Loucy (cell line): ENCODE results near the gene CAPN3.

Experiments used
- H2AFZ ChIP-seq: fragments of 200-600 bp; sonication (generic); 2 replicates; pipeline ENCODE4 v1.6.0; 2016; ENCODE audit warnings: antibody characterized with exemption, mild to moderate bottlenecking, low read length, moderate library complexity
- H3F3A ChIP-seq: fragments of 200-600 bp; 2 replicates; pipeline ENCODE4 v1.6.0; 2016; ENCODE audit warnings: antibody characterized with exemption, low read depth, mild to moderate bottlenecking
- H3K27me3 ChIP-seq: fragments of 200-600 bp; sonication (generic); 2 replicates; pipeline ENCODE4 v1.6.1; 2014; ENCODE audit warnings: low read length, mild to moderate bottlenecking; ENCODE audit not compliant: insufficient read depth, poor library complexity, severe bottlenecking
- H3K36me3 ChIP-seq: fragments of 200-600 bp; sonication (generic); 2 replicates; pipeline ENCODE4 v1.6.1; 2016; ENCODE audit warnings: low read length; ENCODE audit not compliant: insufficient read depth
- H3K4me1 ChIP-seq: fragments of 200-600 bp; sonication (generic); 2 replicates; pipeline ENCODE4 v1.5.1; 2014; ENCODE audit warnings: low read length, mild to moderate bottlenecking; ENCODE audit not compliant: insufficient read depth, poor library complexity, severe bottlenecking
- H3K4me2 ChIP-seq: fragments of 200-600 bp; sonication (generic); 2 replicates; pipeline ENCODE4 v1.6.0; 2014; ENCODE audit warnings: antibody characterized with exemption, low read length, low read depth, mild to moderate bottlenecking; ENCODE audit not compliant: poor library complexity, severe bottlenecking
- H3K4me3 ChIP-seq: fragments of 200-600 bp; sonication (generic); 2 replicates; pipeline ENCODE4 v1.5.1; 2014; ENCODE audit warnings: low read length, mild to moderate bottlenecking, mixed read lengths; ENCODE audit not compliant: poor library complexity, severe bottlenecking
- H3K79me2 ChIP-seq: fragments of 200-600 bp; sonication (generic); 2 replicates; pipeline ENCODE4 v1.6.1; 2014; ENCODE audit warnings: low read length; ENCODE audit not compliant: insufficient read depth
- H3K9ac ChIP-seq: fragments of 200-600 bp; sonication (generic); 2 replicates; pipeline ENCODE4 v1.6.0; 2014; ENCODE audit warnings: mild to moderate bottlenecking, low read depth, low read length, moderate library complexity; ENCODE audit not compliant: poor library complexity, severe bottlenecking
- H3K9me2 ChIP-seq: fragments of 200-600 bp; sonication (generic); replicated peaks from 2 replicates; pipeline ENCODE4 v1.6.1; 2016; ENCODE audit warnings: low read depth, low read length, mixed read lengths
- H3K9me3 ChIP-seq: fragments of 200-600 bp; sonication (generic); 2 replicates; pipeline ENCODE4 v1.6.1; 2014; ENCODE audit warnings: mild to moderate bottlenecking, antibody characterized with exemption, low read length, low read depth; ENCODE audit not compliant: insufficient read depth
- H4K20me1 ChIP-seq: fragments of 200-600 bp; sonication (generic); 2 replicates; pipeline ENCODE4 v1.6.0; 2014; ENCODE audit warnings: antibody characterized with exemption, low read length, mild to moderate bottlenecking; ENCODE audit not compliant: insufficient read depth, poor library complexity, severe bottlenecking
- EZH2phosphoT487 ChIP-seq: fragments of 200-600 bp; IDR thresholded peaks from 2 replicates; pipeline ENCODE4 v1.6.1; 2018; ENCODE audit warnings: antibody characterized with exemption, mild to moderate bottlenecking, moderate library complexity, borderline replicate concordance
- TF ChIP-seq, protein P1 (sequence below): fragments of 200-600 bp; sonication (generic); conservative IDR thresholded peaks from 2 replicates; pipeline ENCODE4 v1.5.1; 2014; ENCODE audit warnings: mild to moderate bottlenecking, antibody characterized with exemption, low read length

CAPN3 gene

GRCh38 chr15:42450425-42450790 is 91.1 kb downstream of the CAPN3 start:
- H3K9me3 ChIP-seq = no peaks in the 10 kb centered on the region
- no peaks in the 10 kb centered on the region for H3K9me2 ChIP-seq
- peaks cover 64% of the 10 kb centered on the region; the same call in 1 of the 2 replicates for H3K36me3 ChIP-seq
- no peaks in the 10 kb centered on the region for H4K20me1 ChIP-seq
- H3K79me2 ChIP-seq = no peaks in the 10 kb centered on the region
- no peaks in the 10 kb centered on the region for H3F3A ChIP-seq
- TF ChIP-seq, protein P1, sequence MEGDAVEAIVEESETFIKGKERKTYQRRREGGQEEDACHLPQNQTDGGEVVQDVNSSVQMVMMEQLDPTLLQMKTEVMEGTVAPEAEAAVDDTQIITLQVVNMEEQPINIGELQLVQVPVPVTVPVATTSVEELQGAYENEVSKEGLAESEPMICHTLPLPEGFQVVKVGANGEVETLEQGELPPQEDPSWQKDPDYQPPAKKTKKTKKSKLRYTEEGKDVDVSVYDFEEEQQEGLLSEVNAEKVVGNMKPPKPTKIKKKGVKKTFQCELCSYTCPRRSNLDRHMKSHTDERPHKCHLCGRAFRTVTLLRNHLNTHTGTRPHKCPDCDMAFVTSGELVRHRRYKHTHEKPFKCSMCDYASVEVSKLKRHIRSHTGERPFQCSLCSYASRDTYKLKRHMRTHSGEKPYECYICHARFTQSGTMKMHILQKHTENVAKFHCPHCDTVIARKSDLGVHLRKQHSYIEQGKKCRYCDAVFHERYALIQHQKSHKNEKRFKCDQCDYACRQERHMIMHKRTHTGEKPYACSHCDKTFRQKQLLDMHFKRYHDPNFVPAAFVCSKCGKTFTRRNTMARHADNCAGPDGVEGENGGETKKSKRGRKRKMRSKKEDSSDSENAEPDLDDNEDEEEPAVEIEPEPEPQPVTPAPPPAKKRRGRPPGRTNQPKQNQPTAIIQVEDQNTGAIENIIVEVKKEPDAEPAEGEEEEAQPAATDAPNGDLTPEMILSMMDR = no peak
- TF ChIP-seq EZH2phosphoT487 = no peak
- H2AFZ ChIP-seq = no peak overlapping the region
- no peak overlapping the region for H3K4me3 ChIP-seq
- H3K27me3 ChIP-seq = no peaks in the 10 kb centered on the region
- H3K9ac ChIP-seq = no peak overlapping the region
- no peaks in the 10 kb centered on the region for H3K4me1 ChIP-seq
- no peak overlapping the region for H3K4me2 ChIP-seq

DNA sequence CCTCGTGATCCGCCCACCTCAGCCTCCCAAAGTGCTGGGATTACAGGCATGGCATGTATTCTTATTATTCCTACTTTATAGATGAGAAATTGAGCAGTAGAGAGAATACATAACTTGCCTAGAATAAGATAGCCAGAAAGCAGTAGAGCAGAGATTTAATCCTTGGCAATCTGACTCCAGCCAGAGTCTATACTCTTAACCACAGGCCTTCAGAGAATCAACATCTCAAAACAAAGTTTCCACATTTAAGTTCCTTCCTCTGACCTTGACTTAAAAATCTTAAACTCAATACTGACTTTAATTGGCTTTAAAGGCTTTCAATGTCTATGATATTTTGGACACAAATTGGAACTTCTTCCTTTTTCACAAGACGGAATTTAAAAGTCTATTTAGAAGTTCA is 94.5 kb downstream of the CAPN3 start:
- TF ChIP-seq, protein P1 = no peak
- no peak for TF ChIP-seq EZH2phosphoT487
- H3K4me2 ChIP-seq = no peak overlapping the region
- H3K9ac ChIP-seq = no peak overlapping the region
- H3K36me3 ChIP-seq = peaks cover 36% of the 10 kb centered on the region; the same call in 1 of the 2 replicates
- H3K27me3 ChIP-seq = no peaks in the 10 kb centered on the region
- peaks cover under 1% of the 10 kb centered on the region; the same call in 1 of the 2 replicates for H3K79me2 ChIP-seq
- no peaks in the 10 kb centered on the region for H3K9me2 ChIP-seq
- H3K4me3 ChIP-seq = no peak overlapping the region
- H3F3A ChIP-seq = no peaks in the 10 kb centered on the region
- no peak overlapping the region for H2AFZ ChIP-seq
- no peaks in the 10 kb centered on the region for H3K9me3 ChIP-seq
- no peaks in the 10 kb centered on the region for H4K20me1 ChIP-seq
- no peaks in the 10 kb centered on the region for H3K4me1 ChIP-seq

- Histone ChIP-seq H3K79me2 (peaks cover 4% of the 10 kb centered on the region; the same call in 1 of the 2 replicates), H3K27me3 (no peaks in the 10 kb centered on the region), H3K9ac (no peak overlapping the region), H4K20me1 (no peaks in the 10 kb centered on the region), H3K9me2 (no peaks in the 10 kb centered on the region), H2AFZ (no peak overlapping the region), H3K4me2 (no peak overlapping the region), H3K36me3 (peaks cover 15% of the 10 kb centered on the region; the same call in 1 of the 2 replicates), H3K9me3 (no peaks in the 10 kb centered on the region), H3F3A (peaks cover 2% of the 10 kb centered on the region; the same call in 1 of the 2 replicates), H3K4me1 (peaks cover 6% of the 10 kb centered on the region), H3K4me3 (no peak overlapping the region)
- TF ChIP-seq, protein P1 = no peak
- no peak for TF ChIP-seq EZH2phosphoT487
Measured at GRCh38 chr15:42456531-42456930, 97.2 kb downstream of the CAPN3 start.
